NCI-H748 treated with DMSO at 0.1 percent for 48 hours (cell line): Measurements from ENCODE around the gene ZNF691.
"Not testable (repeated sequence)": the region's sequence is repeated elsewhere in the genome, so short reads cannot be mapped to it uniquely, and the experiment has no call there.

Source experiments
- DNase-seq: peaks from one replicate; lab custom pipeline; 2025; lab: John Stamatoyannopoulos, UW

ZNF691 gene

GRCh38 chr1:42860339-42861013 lies 14.1 kb downstream of the ZNF691 start:
- DNase-seq = no peak

DNA sequence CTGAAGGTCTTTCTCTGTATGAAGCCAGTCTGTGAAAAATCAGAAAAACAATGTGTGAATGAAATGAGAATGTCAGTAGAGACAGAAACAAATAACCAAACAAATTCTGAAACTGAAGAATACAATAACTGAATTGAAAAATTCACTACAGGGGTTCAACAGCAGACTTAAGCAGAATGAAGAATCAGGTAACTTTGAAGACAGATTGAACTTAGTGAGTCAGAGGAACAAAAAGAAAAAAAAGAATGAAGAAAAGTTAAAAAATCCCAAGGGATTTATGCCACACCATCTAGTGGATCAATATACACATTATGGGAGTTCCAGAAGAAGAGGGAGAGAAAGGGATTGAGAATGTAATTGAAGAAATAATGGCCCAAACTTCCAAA lies 14.6 kb downstream of the ZNF691 start:
- DNase-seq = no peak

GRCh38 chr1:42866549-42866948 lies 20.1 kb downstream of the ZNF691 start:
- no peak for DNase-seq

DNA sequence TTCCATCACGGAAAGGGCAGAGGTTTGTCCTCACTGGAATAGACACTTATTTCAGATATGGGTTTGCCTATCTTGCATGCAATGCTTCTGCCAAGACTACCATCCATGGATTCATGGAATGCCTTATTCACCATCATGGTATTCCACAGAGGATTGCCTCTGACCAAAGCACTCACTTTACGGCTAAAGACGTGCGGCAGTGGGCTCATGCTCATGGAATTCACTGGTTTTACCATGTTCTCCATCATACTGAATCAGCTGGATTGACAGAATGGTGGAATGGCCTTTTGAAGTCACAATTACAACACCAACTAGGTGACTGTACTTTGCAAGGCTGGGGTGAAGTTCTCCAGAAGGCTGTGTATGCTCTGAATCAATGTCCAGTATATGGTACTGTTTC lies 22.1 kb downstream of the ZNF691 start:
- DNase-seq = not testable (repeated sequence)

DNA sequence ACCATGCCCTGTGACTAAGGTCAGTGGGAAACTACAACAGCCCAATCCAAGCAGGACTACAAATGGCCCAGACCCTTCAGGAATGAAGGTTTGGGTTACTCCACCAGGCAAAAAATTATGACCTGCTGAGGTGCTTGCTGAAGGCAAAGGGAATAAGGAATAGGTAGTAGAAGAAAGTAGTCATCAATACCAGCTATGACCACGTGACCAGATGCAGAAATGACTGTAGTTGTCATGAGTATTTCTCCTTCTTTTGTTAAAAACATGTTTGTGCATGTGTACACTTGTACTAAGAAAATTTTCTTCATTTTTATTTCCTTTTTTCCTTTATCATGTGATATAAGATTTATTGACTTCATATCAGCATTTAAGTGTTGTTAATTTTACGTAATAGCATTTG lies 22.8 kb downstream of the ZNF691 start:
- DNase-seq = not testable (repeated sequence)

DNA sequence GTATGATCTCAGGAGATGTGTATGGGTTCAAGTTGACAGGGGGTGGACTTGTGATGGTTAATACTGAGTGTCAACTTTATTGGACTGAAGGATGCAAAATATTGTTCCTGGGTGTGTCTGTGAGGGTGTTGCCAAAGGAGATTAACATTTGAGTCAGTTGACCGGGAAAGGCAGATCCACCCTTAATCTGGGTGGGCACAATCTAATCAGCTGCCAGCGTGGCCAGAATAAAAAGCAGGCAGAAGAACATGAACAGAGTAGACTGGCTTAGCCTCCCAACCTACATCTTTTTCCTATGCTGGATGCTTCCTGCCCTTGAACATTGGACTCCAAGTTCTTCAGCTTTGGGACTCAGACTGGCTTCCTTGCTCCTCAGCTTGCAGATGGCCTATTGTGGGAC lies 23.3 kb downstream of the ZNF691 start:
- DNase-seq = not testable (repeated sequence)

- DNase-seq = not testable (repeated sequence)
Observed at GRCh38 chr1:42873108-42873507, 26.7 kb downstream of the ZNF691 start.

DNA sequence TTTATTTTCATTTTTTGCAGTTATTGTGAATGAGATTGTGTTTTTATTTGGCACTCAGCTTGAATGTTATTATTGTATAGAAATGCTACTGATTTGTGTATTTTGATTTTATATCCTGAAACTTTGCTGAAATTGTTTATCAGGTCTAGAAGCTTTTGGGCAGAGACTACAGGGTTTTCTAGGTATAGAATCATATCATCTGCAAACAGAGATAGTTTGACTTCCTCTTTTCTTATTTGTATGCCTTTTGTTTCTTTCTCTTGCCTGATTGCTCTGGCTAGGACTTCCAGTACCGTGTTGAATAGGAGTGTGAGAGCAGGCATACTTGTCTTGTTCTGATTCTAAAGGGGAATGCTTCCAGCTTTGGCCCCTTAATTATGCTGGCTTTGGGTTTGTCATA lies 27.3 kb downstream of the ZNF691 start:
- no peak for DNase-seq

- peak; percentile 100 for DNase-seq
Observed at GRCh38 chr1:42876009-42876408, 29.6 kb downstream of the ZNF691 start.

- peak; percentile 77 for DNase-seq
Observed at GRCh38 chr1:42877380-42877779, 31.0 kb downstream of the ZNF691 start.

DNA sequence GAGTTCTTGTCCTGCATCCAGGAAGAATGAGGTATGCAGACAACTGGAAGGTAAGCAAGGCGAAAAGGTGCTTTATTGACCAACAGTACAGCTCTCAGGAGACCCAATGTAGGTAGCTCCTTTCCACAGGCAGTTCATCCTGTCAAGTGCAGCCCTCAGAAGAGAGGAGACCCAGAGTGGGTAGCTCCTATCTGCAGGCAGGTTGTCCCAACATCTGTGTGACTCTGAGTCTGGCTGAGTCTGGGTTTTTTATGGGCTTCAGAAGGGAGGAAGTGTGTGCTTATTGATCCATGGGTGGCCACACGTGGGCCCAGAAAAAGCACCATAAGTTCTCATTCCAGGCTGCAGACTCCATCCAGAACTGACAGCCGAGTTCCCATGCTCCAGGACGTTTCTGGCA lies 34.0 kb downstream of the ZNF691 start:
- no peak for DNase-seq

- no peak for DNase-seq
Observed at GRCh38 chr1:42886046-42886739, 39.8 kb downstream of the ZNF691 start.

DNA sequence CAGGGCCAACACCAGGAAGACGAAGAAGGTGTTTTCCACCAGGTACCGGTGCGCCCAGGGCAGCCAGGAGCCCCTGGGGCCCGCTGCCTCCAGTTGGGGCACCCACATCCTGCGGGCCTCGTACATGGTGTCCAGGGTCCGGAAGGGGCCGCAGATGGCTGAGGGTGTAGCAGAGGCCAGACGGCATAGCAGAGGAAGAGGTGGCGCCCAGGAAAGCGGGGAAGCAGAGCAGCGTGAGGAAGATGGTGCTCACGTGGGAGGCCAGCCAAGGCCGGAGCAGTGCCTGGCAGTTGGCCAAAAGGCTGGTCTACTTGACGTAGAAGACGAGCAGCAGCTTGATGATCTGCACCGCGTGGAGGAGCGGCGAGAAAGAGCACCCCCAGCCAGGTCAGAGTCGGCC lies 40.4 kb downstream of the ZNF691 start:
- DNase-seq = no peak

DNA sequence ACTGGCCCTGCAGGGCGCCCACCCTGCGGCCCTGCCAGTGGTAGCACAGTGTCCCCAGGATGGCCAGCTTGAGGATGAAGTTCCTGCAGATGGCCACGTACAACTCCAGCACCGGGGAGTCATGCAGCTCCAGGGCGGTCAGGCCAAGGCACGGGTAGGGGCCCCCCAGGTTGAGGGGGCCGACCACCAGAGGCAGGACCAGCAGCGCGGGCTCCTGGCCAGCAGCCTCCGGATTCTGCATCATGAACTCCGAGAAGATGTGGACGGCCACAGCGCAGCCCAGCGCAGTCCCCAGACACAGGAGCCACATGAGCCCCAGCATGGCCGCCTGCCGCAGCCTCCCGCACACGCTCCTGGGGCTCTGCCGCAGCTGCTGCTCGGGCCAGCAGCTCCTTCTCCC lies 41.0 kb downstream of the ZNF691 start:
- no peak for DNase-seq

DNA sequence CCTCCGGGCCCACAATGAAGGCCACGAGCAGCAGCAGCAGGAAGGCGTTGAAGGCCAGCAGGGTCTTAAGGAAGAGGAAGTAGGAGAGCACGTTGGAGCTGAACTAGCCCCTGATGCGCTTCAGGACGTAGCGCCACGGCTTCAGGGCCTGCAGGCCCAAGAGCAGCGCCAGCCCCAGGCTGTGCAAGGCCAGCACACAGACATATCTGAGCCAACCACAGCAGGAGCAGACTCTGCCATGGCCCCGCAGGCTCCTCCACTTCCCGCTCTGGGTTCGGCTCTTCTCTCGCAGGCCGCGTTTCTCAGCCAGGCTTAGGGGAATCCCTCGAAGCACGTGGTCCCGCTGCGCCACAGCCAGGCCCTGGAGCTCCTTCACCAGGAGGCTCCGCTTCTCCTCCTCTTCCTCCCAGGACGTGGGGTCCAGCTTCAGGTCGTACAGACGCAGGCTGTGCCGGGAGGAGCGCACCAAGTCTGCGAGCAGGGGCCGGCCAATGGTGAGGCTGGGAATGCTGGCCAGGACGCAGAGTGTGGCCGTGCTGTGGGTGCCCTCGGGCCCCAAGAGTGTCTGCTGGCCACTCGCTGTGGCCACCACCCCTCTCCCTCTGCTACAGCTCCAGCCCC lies 41.7 kb downstream of the ZNF691 start:
- no peak for DNase-seq

DNA sequence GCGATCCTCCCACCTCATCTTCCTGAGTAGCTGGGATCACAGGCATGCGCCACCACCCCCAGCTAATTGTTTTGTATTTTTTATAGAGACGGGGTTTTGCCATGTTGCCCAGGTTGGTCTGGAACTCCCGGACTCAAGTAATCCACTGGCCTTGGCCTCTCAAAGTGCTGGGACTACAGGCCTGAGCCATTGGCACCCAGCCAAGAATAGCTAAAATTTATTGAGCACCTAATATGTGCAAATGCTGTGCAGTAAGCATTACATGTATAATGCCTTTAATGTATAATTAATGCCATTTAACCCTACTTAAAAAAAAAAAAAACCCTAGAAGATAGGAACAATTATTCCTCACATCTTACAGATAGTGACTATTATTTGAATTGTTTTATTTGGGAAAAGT lies 42.9 kb downstream of the ZNF691 start:
- no peak for DNase-seq

DNA sequence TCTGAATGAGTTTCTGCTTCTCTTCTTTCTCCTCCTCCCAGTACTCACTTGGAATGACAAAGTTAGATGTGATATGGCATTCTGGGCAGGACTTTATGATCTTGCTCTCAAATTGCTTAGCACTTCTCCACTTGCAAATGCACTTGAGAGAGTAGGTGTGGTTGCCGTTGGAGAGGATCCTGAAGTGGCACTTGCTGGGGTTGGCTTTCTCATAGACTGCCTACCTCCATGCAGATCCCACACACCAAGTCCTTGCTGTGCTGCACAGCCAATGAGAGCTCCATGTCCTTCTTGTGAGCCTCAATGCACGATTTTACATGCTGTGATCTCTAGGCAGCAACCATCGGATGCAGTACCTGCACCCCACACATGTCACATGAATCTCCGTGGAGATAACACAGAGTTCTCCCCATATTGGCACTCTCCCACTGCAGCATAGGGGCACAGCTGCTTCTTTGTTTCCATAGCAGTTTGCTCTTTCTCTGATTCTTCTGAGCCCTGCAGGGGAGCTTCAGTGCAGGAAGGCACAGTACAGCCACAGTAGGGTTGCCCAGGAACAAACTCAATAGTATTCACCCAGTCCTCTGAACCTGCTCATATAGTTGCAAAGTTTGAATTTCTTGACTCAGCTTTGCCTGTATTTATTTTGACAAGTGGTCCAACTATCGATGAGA lies 45.2 kb downstream of the ZNF691 start:
- no peak for DNase-seq

GRCh38 chr1:42899960-42900359 lies 53.5 kb downstream of the ZNF691 start:
- not testable (repeated sequence) for DNase-seq
